ENCODE results near the gene BET1L.
"Not testable (repeated sequence)": the region's sequence is repeated elsewhere in the genome, so short reads cannot be mapped to it uniquely, and the experiment has no call there.

BET1L gene

DNA sequence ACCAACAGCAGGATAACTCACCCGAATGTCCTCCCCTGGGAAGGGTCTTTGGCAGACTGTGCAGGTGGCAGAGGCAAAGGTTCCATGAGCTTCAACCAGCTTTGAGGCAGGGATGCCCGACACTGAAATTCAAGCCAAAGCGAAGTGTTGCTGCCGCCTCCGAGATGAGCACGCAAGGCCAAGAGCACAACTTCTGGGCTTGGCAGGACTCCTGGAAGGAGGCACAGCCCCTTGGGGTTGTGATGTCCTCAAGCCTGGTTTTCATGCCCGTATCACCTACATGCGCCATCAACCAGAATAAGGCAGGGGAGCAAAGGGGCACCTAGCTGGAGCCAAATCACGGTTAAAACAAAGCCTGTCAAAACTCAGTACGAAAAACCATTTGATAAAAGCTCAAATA is 23.2 kb upstream of the BET1L start:
- in situ Hi-C loops (cut with MboI; ENCODE audit: low sequenced_read_pairs), result no loop called here

DNA sequence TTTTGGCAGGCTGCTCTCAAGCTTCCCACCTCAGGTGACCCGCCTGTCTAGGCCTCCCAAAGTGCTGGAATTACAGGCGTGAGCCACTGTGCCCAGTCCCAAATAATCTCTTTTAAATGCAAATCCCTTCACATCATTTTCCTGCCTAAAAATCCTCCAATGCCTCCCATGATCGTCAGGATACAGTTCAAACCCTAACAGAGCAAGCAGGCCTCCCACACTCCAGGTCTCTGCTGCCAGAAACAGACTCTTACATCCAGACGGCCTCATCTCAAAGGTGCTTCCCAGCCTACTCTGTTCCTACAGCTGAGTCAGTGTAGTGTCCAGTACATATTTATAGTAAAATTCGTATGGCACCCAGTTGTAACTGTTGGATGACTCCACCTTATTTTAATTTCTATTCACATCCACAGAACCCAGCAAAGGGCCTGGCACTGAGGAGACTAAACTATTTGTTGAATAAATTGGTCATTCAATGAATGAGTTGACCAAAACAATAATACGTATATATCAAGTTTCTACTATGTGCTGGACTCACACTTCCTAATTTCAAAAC is 20.7 kb upstream of the BET1L start:
- in situ Hi-C loops (cut with MboI; ENCODE audit: low sequenced_read_pairs), result no loop called here

DNA sequence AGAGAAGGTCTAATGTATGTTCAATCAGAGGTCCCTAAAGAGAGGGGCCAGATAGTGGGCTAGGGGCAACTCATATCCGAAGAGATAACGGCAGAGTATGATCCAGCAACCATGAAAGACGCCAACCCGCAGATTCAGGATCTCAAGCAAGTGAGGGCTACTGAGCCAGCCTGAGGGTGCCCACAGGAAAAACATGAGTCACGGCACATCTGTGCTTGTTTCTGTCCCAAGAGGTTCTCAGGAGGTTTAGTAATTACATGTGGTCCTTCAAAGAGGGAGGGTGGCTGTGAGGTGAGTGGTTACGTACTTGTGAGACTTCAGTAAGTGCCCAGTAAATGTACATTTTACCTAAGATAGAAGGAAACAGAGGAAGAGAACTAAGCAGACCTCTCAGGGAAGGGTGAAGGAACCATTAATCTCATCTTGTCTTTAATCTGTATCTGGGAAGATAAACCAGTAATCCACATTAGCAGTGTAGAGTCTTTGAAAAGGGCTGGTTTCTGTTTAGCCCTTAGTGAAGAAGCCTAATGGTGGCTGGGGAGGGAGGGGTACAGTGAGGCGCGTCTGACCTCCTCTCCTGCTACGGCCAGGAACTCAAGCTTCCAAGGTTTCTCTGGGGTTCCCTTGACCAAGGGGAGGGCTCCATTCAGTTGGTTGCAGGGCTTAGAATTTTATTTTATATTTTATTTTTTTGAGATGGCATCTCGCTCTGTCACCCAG is 18.7 kb upstream of the BET1L start:
- in situ Hi-C loops (cut with MboI; ENCODE audit: low sequenced_read_pairs), result no loop called here

DNA sequence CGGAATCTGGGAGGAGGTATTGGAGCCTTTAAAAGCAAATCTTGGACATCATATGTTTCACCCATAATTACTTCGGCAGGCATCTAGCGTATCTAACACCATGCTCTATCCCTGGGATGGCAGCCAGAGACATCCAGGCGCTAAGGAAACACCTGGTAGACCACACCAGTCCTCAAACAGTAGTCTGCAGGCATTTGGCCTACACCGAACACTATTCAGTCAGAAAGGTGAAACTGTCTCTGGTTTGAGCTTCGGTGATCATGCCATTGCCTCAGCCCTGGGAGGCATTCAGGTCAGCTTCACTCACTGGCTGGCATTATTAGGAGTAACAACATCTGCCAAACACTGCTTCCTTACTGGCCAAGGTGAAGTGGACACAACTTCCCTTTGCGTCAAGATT is 17.2 kb upstream of the BET1L start:
- in situ Hi-C loops (cut with MboI; ENCODE audit: low sequenced_read_pairs), result no loop called here

DNA sequence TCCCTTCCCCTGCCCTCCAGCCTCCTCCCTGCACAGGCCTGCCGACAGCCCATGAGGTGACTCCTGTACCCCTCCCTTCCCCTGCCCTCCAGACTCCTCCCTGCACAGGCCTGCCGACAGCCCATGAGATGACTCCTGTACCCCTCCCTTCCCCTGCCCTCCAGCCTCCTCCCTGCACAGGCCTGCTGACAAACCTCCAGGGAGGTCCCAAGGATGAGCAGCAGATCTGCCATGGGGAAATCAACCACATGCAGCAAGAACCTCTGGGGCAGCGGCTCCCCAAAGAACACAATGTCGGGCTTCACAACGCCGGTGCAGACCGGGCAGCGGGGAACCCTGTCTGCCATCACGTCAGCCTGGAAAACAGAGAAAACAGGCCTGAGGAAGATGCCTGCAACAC is 16.7 kb upstream of the BET1L start:
- in situ Hi-C loops (cut with MboI; ENCODE audit: low sequenced_read_pairs), result no loop called here

- in situ Hi-C loops (cut with MboI; ENCODE audit: low sequenced_read_pairs), result no loop called here
Observed at GRCh38 chr11:223026-223789, 16.0 kb upstream of the BET1L start.

- in situ Hi-C loops (cut with MboI; ENCODE audit: low sequenced_read_pairs), result no loop called here
Observed at GRCh38 chr11:221998-222789, 15.0 kb upstream of the BET1L start.

- in situ Hi-C loops (cut with MboI; ENCODE audit: low sequenced_read_pairs), result no loop called here
Observed at GRCh38 chr11:221539-221938, 14.3 kb upstream of the BET1L start.

GRCh38 chr11:220641-221215 is 13.5 kb upstream of the BET1L start:
- in situ Hi-C loops (cut with MboI; ENCODE audit: low sequenced_read_pairs), result not testable (repeated sequence)

GRCh38 chr11:218815-219593 is 11.8 kb upstream of the BET1L start:
- in situ Hi-C loops (cut with MboI; ENCODE audit: low sequenced_read_pairs), result no loop called here

- in situ Hi-C loops (cut with MboI; ENCODE audit: low sequenced_read_pairs), result no loop called here
Observed at GRCh38 chr11:217704-218103, 10.5 kb upstream of the BET1L start.

DNA sequence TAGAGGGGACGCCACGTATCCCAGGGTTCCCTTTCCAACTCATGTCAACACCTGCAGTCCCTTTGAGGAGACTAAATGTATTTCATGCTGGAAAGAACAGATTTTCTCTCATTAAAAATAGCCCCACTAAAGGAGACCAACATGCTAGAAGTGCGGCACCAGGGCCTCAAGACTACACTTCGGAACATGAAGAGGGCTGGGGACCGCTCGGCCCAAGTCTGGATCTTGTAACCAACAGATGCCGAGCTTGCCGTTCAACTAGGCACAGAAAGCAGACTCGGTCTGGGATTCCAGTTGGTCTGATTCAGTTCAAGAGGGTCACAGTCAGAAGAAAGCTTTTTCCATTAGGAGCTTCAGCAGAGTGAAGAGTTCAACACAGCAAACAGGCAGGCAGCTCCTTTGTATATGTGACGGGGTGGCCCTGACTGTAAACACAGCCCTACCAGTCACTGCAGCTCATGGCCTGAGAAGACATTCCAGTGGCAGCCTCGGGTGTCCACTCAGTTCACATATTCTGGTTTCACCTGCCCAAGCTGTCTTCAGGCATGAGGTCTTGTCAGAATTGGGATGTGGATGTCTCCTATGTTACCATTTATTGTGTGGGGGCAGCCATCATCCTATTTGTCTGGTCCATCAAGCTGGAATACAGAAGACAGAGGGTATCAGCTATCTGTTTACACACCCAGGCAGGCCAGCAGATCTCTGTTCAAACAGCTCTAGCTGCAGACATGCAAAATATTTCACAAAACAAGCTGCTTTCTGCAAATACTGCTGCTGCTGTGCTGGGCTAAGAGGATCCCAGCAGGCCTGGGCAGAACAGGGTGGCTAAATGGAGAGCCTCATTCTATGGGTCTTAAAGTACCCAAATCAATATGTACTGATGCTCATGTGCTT is 9.1 kb upstream of the BET1L start:
- in situ Hi-C loops (cut with MboI; ENCODE audit: low sequenced_read_pairs), result no loop called here

GRCh38 chr11:215581-216037 is 8.4 kb upstream of the BET1L start:
- in situ Hi-C loops (cut with MboI; ENCODE audit: low sequenced_read_pairs), result no loop called here

- in situ Hi-C loops (cut with MboI; ENCODE audit: low sequenced_read_pairs), result no loop called here
Observed at GRCh38 chr11:214083-214482, 6.9 kb upstream of the BET1L start.

DNA sequence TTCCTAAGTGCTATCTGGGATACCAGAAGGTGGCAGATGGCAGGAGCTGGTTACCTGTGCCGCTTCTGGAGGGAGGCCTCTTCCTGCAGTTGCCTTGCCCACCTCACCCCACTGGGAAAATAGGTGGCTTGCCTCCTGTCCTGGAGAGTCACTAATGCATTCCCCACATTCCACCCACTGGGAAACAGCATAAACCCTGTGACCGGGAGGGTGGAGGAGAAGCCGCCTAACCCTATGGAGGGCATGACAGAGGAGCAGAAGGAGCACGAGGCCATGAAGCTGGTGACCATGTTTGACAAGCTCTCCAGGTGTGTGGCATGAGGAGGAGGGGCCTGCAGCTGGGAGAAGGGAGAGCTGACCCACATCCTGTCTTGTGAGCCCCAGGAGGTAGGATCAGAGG is 5.9 kb upstream of the BET1L start:
- in situ Hi-C loops (cut with MboI; ENCODE audit: low sequenced_read_pairs), result no loop called here

GRCh38 chr11:212150-213100 is 5.2 kb upstream of the BET1L start:
- in situ Hi-C loops (cut with MboI; ENCODE audit: low sequenced_read_pairs), result no loop called here

- in situ Hi-C loops (cut with MboI; ENCODE audit: low sequenced_read_pairs), result no loop called here
Observed at GRCh38 chr11:211741-212140, 4.5 kb upstream of the BET1L start.

DNA sequence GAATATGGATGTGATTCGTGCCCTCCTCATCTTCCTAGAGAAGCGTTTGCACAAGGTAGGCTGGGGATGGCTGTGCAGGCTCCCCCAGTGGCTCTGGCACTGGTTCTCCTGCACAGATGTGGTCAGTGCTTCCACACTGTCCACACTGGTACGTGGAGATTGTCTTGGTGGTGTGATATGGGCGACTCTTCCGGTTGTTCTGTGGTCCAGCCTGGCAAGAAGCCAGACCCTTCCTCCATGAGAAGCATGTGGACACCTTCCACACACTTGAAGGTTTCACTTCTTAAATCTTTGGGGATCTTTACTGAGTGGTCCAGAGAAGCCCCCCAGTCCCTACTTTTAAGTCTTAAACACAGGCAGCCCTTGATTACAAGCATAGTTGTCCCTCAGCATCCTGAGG is 4.1 kb upstream of the BET1L start:
- in situ Hi-C loops (cut with MboI; ENCODE audit: low sequenced_read_pairs), result no loop called here
